Adrenal gland (tissue), 5 donors: ENCODE results near the gene IL1RAPL1.

ENCODE experiments used
- POLR2A ChIP-seq, 2 donors: fragments of 450-650 bp; IDR thresholded peaks; one replicate each; pipeline ENCODE4 v1.6.1; 2017; ENCODE audit warnings: antibody characterized with exemption in 2 of 2, mild to moderate bottlenecking in 2 of 2, moderate library complexity in 1 of 2
- TF ChIP-seq, protein P1 (sequence below), 6 experiments: fragments of 450-650 bp in 4 of 6; fragments of 200-600 bp in 2 of 6; sonication (generic) in 1 of 6; IDR thresholded peaks; 1 replicate in 5 of 6; 2 replicates in 1 of 6; pipeline versions ENCODE4 v1.5.1 to v1.8.0; 2016 to 2021; ENCODE audit warnings: antibody characterized with exemption in 6 of 6, mild to moderate bottlenecking in 2 of 6, moderate library complexity in 1 of 6
- donor health status: DM: no; HTN: no; CAD: no.

GRCh38 chrX:29431895-29432294, 844.6 kb downstream of the IL1RAPL1 start:
- TF ChIP-seq, protein P1, sequence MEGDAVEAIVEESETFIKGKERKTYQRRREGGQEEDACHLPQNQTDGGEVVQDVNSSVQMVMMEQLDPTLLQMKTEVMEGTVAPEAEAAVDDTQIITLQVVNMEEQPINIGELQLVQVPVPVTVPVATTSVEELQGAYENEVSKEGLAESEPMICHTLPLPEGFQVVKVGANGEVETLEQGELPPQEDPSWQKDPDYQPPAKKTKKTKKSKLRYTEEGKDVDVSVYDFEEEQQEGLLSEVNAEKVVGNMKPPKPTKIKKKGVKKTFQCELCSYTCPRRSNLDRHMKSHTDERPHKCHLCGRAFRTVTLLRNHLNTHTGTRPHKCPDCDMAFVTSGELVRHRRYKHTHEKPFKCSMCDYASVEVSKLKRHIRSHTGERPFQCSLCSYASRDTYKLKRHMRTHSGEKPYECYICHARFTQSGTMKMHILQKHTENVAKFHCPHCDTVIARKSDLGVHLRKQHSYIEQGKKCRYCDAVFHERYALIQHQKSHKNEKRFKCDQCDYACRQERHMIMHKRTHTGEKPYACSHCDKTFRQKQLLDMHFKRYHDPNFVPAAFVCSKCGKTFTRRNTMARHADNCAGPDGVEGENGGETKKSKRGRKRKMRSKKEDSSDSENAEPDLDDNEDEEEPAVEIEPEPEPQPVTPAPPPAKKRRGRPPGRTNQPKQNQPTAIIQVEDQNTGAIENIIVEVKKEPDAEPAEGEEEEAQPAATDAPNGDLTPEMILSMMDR (IDR thresholded peaks at IDR 0.05), result no peak
- TF ChIP-seq POLR2A (IDR thresholded peaks at IDR 0.05), result no peak
